ENCODE results near the gene UCN2.
"Not testable (repeated sequence)": the region's sequence is repeated elsewhere in the genome, so short reads cannot be mapped to it uniquely, and the experiment has no call there.

UCN2 gene

GRCh38 chr3:48535578-48535977, 28.0 kb downstream of the UCN2 start:
- no peak overlapping the region for H3K4me3 ChIP-seq (ENCODE audit: low read depth, low read length)
- no peak for DNase-seq (ENCODE audit: low read depth)
- no peak for TF ChIP-seq CTCF (IDR thresholded peaks at IDR 0.05; ENCODE audit: low read depth, low read length, missing control alignments)

- no peak for DNase-seq (ENCODE audit: low read depth)
- H3K4me3 ChIP-seq (ENCODE audit: low read depth, low read length): no peak overlapping the region
- TF ChIP-seq CTCF (IDR thresholded peaks at IDR 0.05; ENCODE audit: low read depth, low read length, missing control alignments): no peak
Measured at GRCh38 chr3:48532977-48533337, 30.6 kb downstream of the UCN2 start.

GRCh38 chr3:48532271-48532976, 31.2 kb downstream of the UCN2 start:
- H3K4me3 ChIP-seq (ENCODE audit: low read depth, low read length): no peak overlapping the region
- DNase-seq (ENCODE audit: low read depth): no peak
- TF ChIP-seq CTCF (IDR thresholded peaks at IDR 0.05; ENCODE audit: low read depth, low read length, missing control alignments): no peak

GRCh38 chr3:48530701-48531100, 32.9 kb downstream of the UCN2 start:
- not testable (repeated sequence) for H3K4me3 ChIP-seq (ENCODE audit: low read depth, low read length); DNase-seq (ENCODE audit: low read depth)

- no peak for DNase-seq (ENCODE audit: low read depth)
- no peak overlapping the region for H3K4me3 ChIP-seq (ENCODE audit: low read depth, low read length)
- no peak for TF ChIP-seq CTCF (IDR thresholded peaks at IDR 0.05; ENCODE audit: low read depth, low read length, missing control alignments)
Measured at GRCh38 chr3:48528754-48529153, 34.8 kb downstream of the UCN2 start.

GRCh38 chr3:48528048-48528447, 35.5 kb downstream of the UCN2 start:
- DNase-seq (ENCODE audit: low read depth): no peak
- no peak for TF ChIP-seq CTCF (IDR thresholded peaks at IDR 0.05; ENCODE audit: low read depth, low read length, missing control alignments)
- no peak overlapping the region for H3K4me3 ChIP-seq (ENCODE audit: low read depth, low read length)

GRCh38 chr3:48524970-48525369, 38.6 kb downstream of the UCN2 start:
- TF ChIP-seq CTCF (IDR thresholded peaks at IDR 0.05; ENCODE audit: low read depth, low read length, missing control alignments): no peak

More at GRCh38 chr3:48524970-48525369, 38.6 kb downstream of the UCN2 start:
- no peak overlapping the region for H3K4me3 ChIP-seq (ENCODE audit: low read depth, low read length)
- DNase-seq (ENCODE audit: low read depth): no peak
